WTC11 (cell line): ENCODE results near the gene ERH. TPM values are rescaled to one million over a fixed set of nuclear protein-coding genes. Genes with fewer than 3 reads are reported as not detected.

Experiments
- ATAC-seq: fragments of 200-7000 bp; cut with Tn5 transposase; 2 replicates; pipeline ENCODE4 v1.10.0; 2021; ENCODE audit warnings: mild to moderate bottlenecking, moderate library complexity
- CTCF ChIA-PET: fragments of 300-600 bp; sonication (Branson Sonifier 250); formaldehyde crosslinking; loops from one replicate; lab custom pipeline; 2021; ENCODE audit warnings: antibody characterized with exemption; lab: Charles Lee
- POLR2A ChIA-PET: fragments of 350-600 bp; sonication (Branson Sonifier 250); formaldehyde crosslinking; loops from one replicate; lab custom pipeline; 2021; ENCODE audit warnings: antibody characterized with exemption; lab: Charles Lee
- DNase-seq: peaks from one replicate; pipeline ENCODE4 v3.0.0; 2021; ENCODE audit warnings: low spot score
- H3K27ac Mint-ChIP-seq: 2 replicates; pipeline ENCODE4 v1.8.0; 2021; ENCODE audit warnings: mixed read lengths
- H3K27me3 Mint-ChIP-seq: 2 replicates; pipeline ENCODE4 v1.8.0; 2021; ENCODE audit warnings: low read depth, mild to moderate bottlenecking, moderate library complexity, mixed read lengths
- H3K36me3 Mint-ChIP-seq: 2 replicates; pipeline ENCODE4 v1.8.0; 2021; ENCODE audit warnings: mixed read lengths
- H3K4me1 Mint-ChIP-seq: 2 replicates; pipeline ENCODE4 v1.8.0; 2022; ENCODE audit warnings: mixed read lengths
- H3K4me3 Mint-ChIP-seq: 2 replicates; pipeline ENCODE4 v1.8.0; 2021; ENCODE audit warnings: mild to moderate bottlenecking, moderate library complexity, mixed read lengths
- H3K9me3 Mint-ChIP-seq: 2 replicates; pipeline ENCODE4 v1.8.0; 2021; ENCODE audit warnings: mixed read lengths
- E2F4 ChIP-seq: sonication (generic); formaldehyde crosslinking; IDR thresholded peaks from 2 replicates; pipeline ENCODE4 v1.8.1; 2022; ENCODE audit warnings: low read depth, mild to moderate bottlenecking, moderate library complexity, missing genetic modification reagents, borderline replicate concordance
- ELF4 ChIP-seq: sonication (generic); formaldehyde crosslinking; IDR thresholded peaks from 2 replicates; pipeline ENCODE4 v1.8.1; 2022; ENCODE audit warnings: low read depth, mild to moderate bottlenecking, moderate library complexity, missing genetic modification reagents
- EMX1 ChIP-seq: fragments of 250-450 bp; sonication (Bioruptor Pico); IDR thresholded peaks from 2 replicates; pipeline ENCODE4 v1.8.0; 2021; ENCODE audit warnings: mild to moderate bottlenecking
- ESRRA ChIP-seq: sonication (generic); formaldehyde crosslinking; IDR thresholded peaks from 2 replicates; pipeline ENCODE4 v1.8.1; 2022; ENCODE audit warnings: mild to moderate bottlenecking, missing genetic modification reagents, borderline replicate concordance
- GABPB1 ChIP-seq: sonication (generic); formaldehyde crosslinking; IDR thresholded peaks from 2 replicates; pipeline ENCODE4 v1.8.1; 2023; ENCODE audit warnings: mild to moderate bottlenecking, missing genetic modification reagents
- JUN ChIP-seq: sonication (generic); formaldehyde crosslinking; IDR thresholded peaks from 2 replicates; pipeline ENCODE4 v1.8.0; 2023; ENCODE audit warnings: mild to moderate bottlenecking, missing genetic modification reagents
- MLX ChIP-seq: sonication (generic); formaldehyde crosslinking; IDR thresholded peaks from 2 replicates; pipeline ENCODE4 v1.8.1; 2023; ENCODE audit warnings: mild to moderate bottlenecking, missing genetic modification reagents, moderate library complexity
- NFATC4 ChIP-seq: fragments of 250-450 bp; sonication (Bioruptor Pico); IDR thresholded peaks from 2 replicates; pipeline ENCODE4 v1.9.0; 2021; ENCODE audit warnings: mild to moderate bottlenecking
- NFYB ChIP-seq: sonication (generic); formaldehyde crosslinking; conservative IDR thresholded peaks from 2 replicates; pipeline ENCODE4 v1.8.0; 2022; ENCODE audit warnings: low read depth, missing genetic modification reagents
- OVOL2 ChIP-seq: fragments of 250-450 bp; sonication (Bioruptor Pico); IDR thresholded peaks from 2 replicates; pipeline ENCODE4 v1.9.0; 2021; ENCODE audit warnings: mild to moderate bottlenecking, borderline replicate concordance
- SMAD3 ChIP-seq: sonication (generic); formaldehyde crosslinking; IDR thresholded peaks from 2 replicates; pipeline ENCODE4 v1.8.0; 2022; ENCODE audit warnings: missing genetic modification reagents, mild to moderate bottlenecking, borderline replicate concordance
- SP1 ChIP-seq: sonication (generic); formaldehyde crosslinking; conservative IDR thresholded peaks from 2 replicates; pipeline ENCODE4 v1.8.1; 2022; ENCODE audit warnings: missing genetic modification reagents
- TEAD4 ChIP-seq: sonication (generic); formaldehyde crosslinking; IDR thresholded peaks from 2 replicates; pipeline ENCODE4 v1.8.0; 2022; ENCODE audit warnings: mild to moderate bottlenecking, missing genetic modification reagents
- ZNF138 ChIP-seq: sonication (generic); formaldehyde crosslinking; conservative IDR thresholded peaks from 2 replicates; pipeline ENCODE4 v1.8.1; 2022; ENCODE audit warnings: mild to moderate bottlenecking, moderate library complexity, missing genetic modification reagents
- ZNF263 ChIP-seq: sonication (generic); formaldehyde crosslinking; IDR thresholded peaks from 2 replicates; pipeline ENCODE4 v1.8.1; 2022; ENCODE audit warnings: low read depth, mild to moderate bottlenecking, moderate library complexity, missing genetic modification reagents
- ZNF532 ChIP-seq: fragments of 250-450 bp; sonication (Bioruptor Pico); IDR thresholded peaks from 2 replicates; pipeline ENCODE4 v1.9.0; 2021; ENCODE audit warnings: mild to moderate bottlenecking, borderline replicate concordance
- total RNA-seq: library from RNA; stranded (reverse); gene quantifications from 3 replicates; pipeline ENCODE4 v1.2.3, GENCODE V29; 2021

Gene ERH
- total RNA-seq, 1 experiment from 2014 or later = 363 TPM

GRCh38 chr14:69376439-69376838, 21.7 kb downstream of the ERH start:
- Mint-ChIP-seq H3K27me3 (no peaks in the 10 kb centered on the region), H3K9me3 (peaks cover 14% of the 10 kb centered on the region; the same call in 1 of the 2 replicates), H3K4me1 (no peaks in the 10 kb centered on the region), H3K36me3 (peaks cover 49% of the 10 kb centered on the region), H3K4me3 (no peak overlapping the region), H3K27ac (no peak overlapping the region)
- ChIA-PET CTCF (no interaction called here), POLR2A (interaction anchor here (0.6 kb wide), 1 partner anchor 143 kb away, joined by 5 read pairs; no protein-coding TSS in a partner anchor)
- DNase-seq = no peak
- TF ChIP-seq JUN (CRISPR knock-in tag) (no peak), MLX (CRISPR knock-in tag) (no peak)
- ATAC-seq = no peak

- peaks cover 14% of the 10 kb centered on the region; the same call in 1 of the 2 replicates for H3K9me3 Mint-ChIP-seq
- no peak for TF ChIP-seq ZNF532 (CRISPR knock-in tag)
- TF ChIP-seq GABPB1 = no peak
- no peak for TF ChIP-seq SMAD3 (CRISPR knock-in tag)
- TF ChIP-seq TEAD4 = no peak
- TF ChIP-seq EMX1 (CRISPR knock-in tag) = no peak
- no peak for TF ChIP-seq E2F4
- TF ChIP-seq ESRRA = no peak
- TF ChIP-seq OVOL2 = no peak
- DNase-seq (no peak), ATAC-seq (no peak)
- no peak overlapping the region for H3K27ac Mint-ChIP-seq
- H3K36me3 Mint-ChIP-seq = peaks cover 49% of the 10 kb centered on the region
- ChIA-PET CTCF (no interaction called here), POLR2A (interaction anchor here (0.6 kb wide), 1 partner anchor 142 kb away, joined by 5 read pairs; no protein-coding TSS in a partner anchor)
- no peak overlapping the region for H3K4me3 Mint-ChIP-seq
- no peaks in the 10 kb centered on the region for H3K4me1 Mint-ChIP-seq
- no peaks in the 10 kb centered on the region for H3K27me3 Mint-ChIP-seq
These were observed 22.4 kb downstream of the ERH start for GRCh38 chr14:69375722-69376121.

GRCh38 chr14:69375182-69375581, 22.9 kb downstream of the ERH start:
- no peaks in the 10 kb centered on the region for H3K4me1 Mint-ChIP-seq
- H3K36me3 Mint-ChIP-seq = peaks cover 45% of the 10 kb centered on the region
- H3K27ac Mint-ChIP-seq = no peak overlapping the region
- H3K27me3 Mint-ChIP-seq = no peaks in the 10 kb centered on the region
- POLR2A ChIA-PET = no interaction called here
- no peak for DNase-seq
- TF ChIP-seq NFYB (CRISPR knock-in tag) (no peak), ELF4 (CRISPR knock-in tag) (no peak), EMX1 (CRISPR knock-in tag) (no peak), NFATC4 (CRISPR knock-in tag) (no peak), ZNF263 (CRISPR knock-in tag) (no peak), SP1 (no peak), ZNF138 (CRISPR knock-in tag) (no peak)
- TF ChIP-seq, all 79 proteins: peak for 0
- ATAC-seq = no peak
- H3K4me3 Mint-ChIP-seq = no peak overlapping the region
- CTCF ChIA-PET = no interaction called here
- H3K9me3 Mint-ChIP-seq = peaks cover 14% of the 10 kb centered on the region; the same call in 1 of the 2 replicates
